ENCODE results near the gene ATXN1.

Gene ATXN1

DNA sequence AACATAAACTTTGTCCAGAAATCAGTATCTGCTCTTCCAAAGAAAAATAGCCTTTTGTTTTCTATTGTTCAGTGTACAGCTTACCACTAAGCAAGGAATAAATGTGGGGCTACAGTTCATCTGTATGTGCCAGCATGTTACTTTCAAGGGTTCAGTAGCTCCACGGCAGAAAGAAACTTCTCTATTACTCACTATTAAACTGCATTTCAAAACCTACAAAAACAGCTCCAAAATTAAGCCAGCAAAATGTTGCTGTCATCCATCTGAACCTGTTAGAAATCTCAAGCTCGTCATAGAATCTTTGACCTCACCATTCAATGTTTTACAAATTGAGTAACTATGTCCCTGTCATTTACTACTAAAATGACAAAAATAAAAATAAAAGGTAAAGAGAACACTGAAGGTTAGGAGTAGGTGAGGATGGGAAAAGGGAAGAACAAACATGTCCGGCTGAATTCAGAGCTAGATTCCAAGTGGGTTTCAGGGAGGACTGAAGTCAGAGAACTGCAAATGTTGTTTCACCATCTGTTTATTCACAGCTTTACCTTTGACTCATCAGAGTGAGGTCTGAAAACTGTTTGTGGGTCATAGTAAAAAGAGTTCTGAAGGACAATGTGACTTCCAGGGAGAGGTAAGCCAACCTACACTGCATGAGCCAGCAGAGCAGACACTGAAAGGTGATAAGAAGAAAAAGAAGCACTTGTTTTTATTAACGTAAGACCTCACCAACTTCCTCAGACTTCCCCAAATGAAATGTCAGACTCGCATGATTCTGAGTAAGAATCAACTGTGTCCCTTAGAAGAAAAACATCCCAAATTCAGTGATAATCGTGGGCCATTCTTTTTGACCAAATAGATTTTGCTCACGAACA lies 62.0 kb downstream of the ATXN1 start:
- TF ChIP-seq, protein P1, sequence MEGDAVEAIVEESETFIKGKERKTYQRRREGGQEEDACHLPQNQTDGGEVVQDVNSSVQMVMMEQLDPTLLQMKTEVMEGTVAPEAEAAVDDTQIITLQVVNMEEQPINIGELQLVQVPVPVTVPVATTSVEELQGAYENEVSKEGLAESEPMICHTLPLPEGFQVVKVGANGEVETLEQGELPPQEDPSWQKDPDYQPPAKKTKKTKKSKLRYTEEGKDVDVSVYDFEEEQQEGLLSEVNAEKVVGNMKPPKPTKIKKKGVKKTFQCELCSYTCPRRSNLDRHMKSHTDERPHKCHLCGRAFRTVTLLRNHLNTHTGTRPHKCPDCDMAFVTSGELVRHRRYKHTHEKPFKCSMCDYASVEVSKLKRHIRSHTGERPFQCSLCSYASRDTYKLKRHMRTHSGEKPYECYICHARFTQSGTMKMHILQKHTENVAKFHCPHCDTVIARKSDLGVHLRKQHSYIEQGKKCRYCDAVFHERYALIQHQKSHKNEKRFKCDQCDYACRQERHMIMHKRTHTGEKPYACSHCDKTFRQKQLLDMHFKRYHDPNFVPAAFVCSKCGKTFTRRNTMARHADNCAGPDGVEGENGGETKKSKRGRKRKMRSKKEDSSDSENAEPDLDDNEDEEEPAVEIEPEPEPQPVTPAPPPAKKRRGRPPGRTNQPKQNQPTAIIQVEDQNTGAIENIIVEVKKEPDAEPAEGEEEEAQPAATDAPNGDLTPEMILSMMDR (IDR thresholded peaks at IDR 0.05; ENCODE audit: low read depth, low read length, missing control alignments) = no peak
- no peak overlapping the region for H3K4me3 ChIP-seq (replicated peaks; ENCODE audit: low read depth, low read length)
- DNase-seq (ENCODE audit: extremely low read depth, low read depth) = no peak

DNA sequence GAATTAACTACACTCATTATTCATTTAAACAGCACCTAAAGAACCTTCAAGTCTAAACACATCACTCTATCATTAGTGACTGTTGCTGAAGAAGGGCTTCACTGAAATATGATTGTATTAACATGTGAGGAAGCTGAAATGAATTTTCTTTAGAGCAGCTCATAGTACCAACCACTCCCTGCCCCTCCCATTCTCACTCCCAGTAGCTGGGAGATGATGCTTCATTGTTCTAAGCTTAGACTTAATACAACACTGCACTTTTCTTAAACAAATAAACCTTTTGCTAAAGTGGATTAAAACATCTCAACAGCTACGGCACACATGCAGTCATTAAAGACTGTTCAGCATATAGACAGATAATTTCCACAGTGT lies 63.1 kb downstream of the ATXN1 start:
- TF ChIP-seq, protein P1 (IDR thresholded peaks at IDR 0.05; ENCODE audit: low read depth, low read length, missing control alignments) = no peak
- H3K4me3 ChIP-seq (replicated peaks; ENCODE audit: low read depth, low read length) = no peak overlapping the region
- no peak for DNase-seq (ENCODE audit: extremely low read depth, low read depth)

DNA sequence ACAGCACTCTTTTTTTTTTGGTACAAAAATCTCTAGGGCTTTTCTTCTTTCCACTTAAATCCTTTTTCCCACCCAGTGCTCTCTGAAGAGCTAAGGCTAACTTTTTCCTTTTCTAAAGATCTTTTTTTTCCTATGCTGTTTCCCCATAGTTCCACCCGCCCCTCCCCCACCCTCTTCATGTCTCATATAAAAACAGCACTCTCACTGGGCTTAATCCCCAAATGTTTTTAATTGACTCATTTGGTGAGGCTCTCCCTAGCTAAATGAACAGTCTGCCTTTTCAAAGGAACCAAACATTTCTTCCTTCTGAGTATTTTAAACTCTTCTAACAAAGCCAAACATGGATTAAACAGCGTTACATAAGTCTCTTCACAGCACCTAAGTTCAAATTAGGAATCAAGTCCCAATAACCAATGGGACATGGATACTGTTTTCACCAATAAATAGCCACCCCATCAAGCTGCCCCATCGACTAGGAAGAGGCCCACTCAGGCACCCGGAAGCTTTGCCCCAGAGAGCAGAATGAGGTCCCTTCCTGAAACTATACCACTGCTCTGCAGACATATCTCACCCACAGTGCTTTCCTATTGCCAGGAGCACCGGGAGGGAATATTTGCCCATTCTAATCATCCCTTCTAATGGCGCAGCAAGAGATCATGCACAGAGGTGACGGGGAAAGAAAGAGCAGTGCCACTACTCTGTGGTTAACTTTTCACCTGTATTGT lies 63.7 kb downstream of the ATXN1 start:
- TF ChIP-seq, protein P1 (IDR thresholded peaks at IDR 0.05; ENCODE audit: low read depth, low read length, missing control alignments) = no peak
- no peak for DNase-seq (ENCODE audit: extremely low read depth, low read depth)
- H3K4me3 ChIP-seq (replicated peaks; ENCODE audit: low read depth, low read length) = no peak overlapping the region

DNA sequence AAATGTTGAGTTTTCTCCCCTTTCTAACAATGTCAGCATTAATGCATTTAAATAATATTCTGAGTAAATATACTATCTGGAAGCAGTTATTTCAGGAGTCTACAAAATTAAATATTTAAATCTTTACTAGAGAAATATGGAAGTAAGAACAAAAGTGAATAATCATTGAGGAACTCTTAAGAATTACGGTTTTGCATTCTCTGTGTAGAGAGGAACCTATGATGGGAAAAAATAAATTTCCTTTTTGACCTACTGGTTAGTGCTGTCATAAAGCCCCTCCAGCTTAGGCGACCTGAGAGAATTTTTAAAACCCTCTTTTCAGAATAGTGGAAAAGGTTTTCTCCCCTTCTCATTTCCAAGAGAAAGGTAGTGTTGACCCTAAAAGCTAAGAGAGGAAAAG lies 64.8 kb downstream of the ATXN1 start:
- no peak for DNase-seq (ENCODE audit: extremely low read depth, low read depth)
- H3K4me3 ChIP-seq (replicated peaks; ENCODE audit: low read depth, low read length) = no peak overlapping the region
- TF ChIP-seq, protein P1 (IDR thresholded peaks at IDR 0.05; ENCODE audit: low read depth, low read length, missing control alignments) = no peak

DNA sequence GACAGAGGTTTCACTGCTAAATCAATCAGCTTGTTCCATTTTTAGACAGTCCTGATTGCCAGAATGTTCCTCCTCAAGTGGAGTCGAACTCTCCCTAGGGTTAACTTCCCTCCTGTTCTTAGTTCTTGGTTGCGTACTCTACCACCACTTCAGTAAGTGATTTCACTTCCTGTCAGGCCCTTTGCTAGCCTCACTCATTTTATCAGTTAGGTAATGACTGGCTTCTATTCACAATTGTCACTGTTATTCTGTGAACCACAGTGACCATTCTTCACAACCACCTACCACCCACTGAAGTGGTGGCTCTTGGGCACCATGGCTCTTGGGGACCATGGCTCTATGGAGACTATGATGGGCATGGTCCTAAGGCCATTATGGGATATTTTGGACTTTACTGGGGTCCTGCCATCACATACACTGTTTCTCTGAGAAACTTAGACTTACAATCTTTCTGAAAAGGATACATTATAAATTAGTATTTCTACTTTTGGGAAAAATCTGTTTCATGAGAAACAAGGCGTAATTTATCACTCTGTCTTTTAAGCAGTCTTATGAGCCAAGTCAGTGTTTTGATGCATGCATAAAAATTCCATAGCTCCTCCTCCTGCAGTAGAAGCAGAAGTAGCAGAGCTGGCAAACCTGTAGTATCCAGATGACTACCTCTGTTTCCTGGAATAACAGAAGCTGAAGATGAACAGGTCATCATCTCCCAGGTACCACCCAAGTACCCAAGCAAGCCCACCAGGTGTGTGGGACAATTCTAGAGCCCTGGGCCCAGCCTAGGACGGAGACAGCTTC lies 66.3 kb downstream of the ATXN1 start:
- TF ChIP-seq, protein P1 (IDR thresholded peaks at IDR 0.05; ENCODE audit: low read depth, low read length, missing control alignments) = no peak
- DNase-seq (ENCODE audit: extremely low read depth, low read depth) = no peak
- no peak overlapping the region for H3K4me3 ChIP-seq (replicated peaks; ENCODE audit: low read depth, low read length)

DNA sequence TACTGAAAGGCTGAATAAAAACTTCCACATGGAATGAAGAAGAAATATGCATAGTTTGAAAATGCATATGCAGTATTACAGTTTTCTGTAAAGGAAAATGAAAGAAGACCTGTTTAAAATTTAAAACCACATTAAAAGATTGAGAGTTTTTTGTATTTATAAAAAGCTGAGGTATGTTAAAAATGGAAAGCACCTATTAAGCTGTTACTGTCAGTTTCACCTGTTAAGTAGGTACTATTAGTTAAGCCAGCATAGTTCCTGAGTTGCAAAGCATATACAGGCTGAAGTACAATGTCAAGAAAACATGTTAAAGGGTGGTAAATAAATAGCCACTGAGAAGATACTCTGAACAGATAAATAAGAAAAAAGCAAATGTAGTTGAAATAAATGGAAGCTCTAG lies 69.9 kb downstream of the ATXN1 start:
- no peak for DNase-seq (ENCODE audit: extremely low read depth, low read depth)
- no peak overlapping the region for H3K4me3 ChIP-seq (replicated peaks; ENCODE audit: low read depth, low read length)
- TF ChIP-seq, protein P1 (IDR thresholded peaks at IDR 0.05; ENCODE audit: low read depth, low read length, missing control alignments) = no peak

Data from HFF-Myc (cell line).